GM12874 (cell line): ENCODE measurements around the gene ARRDC2.
A peak's percentile ranks its signal among the peaks of the same experiment; 100 is the strongest.

Experiments
- TF ChIP-seq, protein P1 (sequence below): IDR thresholded peaks from 2 replicates; pipeline ENCODE4 v1.5.1; 2011; ENCODE audit warnings: low read depth, mild to moderate bottlenecking, control low read depth, low read length, moderate library complexity; ENCODE audit not compliant: insufficient read depth

Gene ARRDC2

DNA sequence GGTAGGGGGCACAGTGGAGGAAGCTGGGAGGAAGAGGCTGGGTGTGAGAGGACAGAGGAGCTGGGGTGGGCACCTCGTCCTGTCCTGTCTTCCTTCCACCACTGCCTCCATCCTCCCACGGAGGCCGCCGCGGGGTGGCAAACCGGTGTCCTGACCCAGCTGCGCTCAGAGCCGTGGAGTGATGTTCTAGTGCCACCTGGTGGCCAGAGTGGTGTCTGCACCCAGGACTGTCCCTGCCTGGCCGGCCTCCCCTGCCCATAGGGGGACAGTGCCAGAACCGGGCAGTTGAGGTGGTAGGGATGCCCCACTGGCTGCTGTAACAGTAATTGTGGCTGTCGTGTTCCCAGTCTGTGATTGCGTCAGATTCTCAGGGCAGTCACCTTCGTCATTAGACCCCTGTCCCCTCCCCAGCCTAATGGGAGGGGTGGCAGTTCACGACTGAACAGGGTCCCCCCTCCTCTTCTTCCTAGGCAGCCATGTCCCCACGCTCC lies 11.1 kb upstream of the ARRDC2 start:
- TF ChIP-seq, protein P1, sequence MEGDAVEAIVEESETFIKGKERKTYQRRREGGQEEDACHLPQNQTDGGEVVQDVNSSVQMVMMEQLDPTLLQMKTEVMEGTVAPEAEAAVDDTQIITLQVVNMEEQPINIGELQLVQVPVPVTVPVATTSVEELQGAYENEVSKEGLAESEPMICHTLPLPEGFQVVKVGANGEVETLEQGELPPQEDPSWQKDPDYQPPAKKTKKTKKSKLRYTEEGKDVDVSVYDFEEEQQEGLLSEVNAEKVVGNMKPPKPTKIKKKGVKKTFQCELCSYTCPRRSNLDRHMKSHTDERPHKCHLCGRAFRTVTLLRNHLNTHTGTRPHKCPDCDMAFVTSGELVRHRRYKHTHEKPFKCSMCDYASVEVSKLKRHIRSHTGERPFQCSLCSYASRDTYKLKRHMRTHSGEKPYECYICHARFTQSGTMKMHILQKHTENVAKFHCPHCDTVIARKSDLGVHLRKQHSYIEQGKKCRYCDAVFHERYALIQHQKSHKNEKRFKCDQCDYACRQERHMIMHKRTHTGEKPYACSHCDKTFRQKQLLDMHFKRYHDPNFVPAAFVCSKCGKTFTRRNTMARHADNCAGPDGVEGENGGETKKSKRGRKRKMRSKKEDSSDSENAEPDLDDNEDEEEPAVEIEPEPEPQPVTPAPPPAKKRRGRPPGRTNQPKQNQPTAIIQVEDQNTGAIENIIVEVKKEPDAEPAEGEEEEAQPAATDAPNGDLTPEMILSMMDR: peak; percentile 97

- TF ChIP-seq, protein P1: peak; percentile 58
Observed at GRCh38 chr19:17997969-17998826, 9.8 kb upstream of the ARRDC2 start.

- TF ChIP-seq, protein P1: no peak
Observed at GRCh38 chr19:17998827-17999150, 9.2 kb upstream of the ARRDC2 start.

DNA sequence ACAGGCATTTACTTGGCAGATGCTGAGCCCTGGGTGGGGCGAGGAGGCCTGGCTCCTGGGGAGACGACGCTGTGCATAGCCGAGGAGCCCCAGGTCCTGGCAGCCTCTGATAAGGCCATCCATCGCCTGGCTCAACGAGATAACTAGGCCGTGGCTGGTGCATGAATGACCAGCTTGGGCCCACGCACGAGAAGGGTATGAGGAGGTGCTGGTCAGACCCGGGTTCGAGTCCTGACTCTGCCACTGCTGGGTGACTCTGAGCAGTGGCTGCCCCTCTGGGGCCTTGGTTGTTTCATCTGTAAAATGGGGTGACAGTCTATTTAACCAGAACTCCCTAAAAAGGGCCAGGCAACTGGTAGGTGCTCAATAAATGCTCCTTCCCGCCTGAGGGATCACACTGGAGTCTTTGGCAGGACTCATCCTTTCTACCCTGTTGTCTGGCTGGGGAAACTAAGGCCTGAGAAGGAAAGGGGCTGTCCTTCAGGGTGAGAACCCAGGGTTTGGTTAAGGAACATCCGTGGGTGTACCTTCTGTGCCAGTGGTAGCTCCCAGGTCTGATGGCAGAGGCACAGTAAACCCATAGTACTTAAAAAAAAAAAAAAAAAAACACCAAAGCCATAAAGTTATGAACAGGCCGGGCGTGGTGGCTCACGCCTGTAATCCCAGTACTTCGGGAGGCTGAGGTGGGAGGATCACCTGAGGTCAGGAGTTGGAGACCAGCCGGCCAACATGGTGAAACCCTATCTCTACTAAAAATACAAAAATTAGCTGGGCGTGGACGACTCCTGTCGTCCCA lies 8.1 kb upstream of the ARRDC2 start:
- TF ChIP-seq, protein P1: no peak

GRCh38 chr19:18000480-18000914 lies 7.5 kb upstream of the ARRDC2 start:
- TF ChIP-seq, protein P1: no peak

- TF ChIP-seq, protein P1: no peak
Observed at GRCh38 chr19:18000915-18001776, 6.8 kb upstream of the ARRDC2 start.
